Measurements from ENCODE around the gene AP1M1. TPM values are rescaled to one million over a fixed set of nuclear protein-coding genes. Genes with fewer than 3 reads are reported as not detected.

The AP1M1 gene
- total RNA-seq, 4 donors from 2014 or later: 52.0 to 83.0 (median 56.3) TPM

GRCh38 chr19:16233836-16234551 lies 36.3 kb downstream of the AP1M1 start:
- TF ChIP-seq CTCF (IDR thresholded peaks at IDR 0.05): no peak
- TF ChIP-seq POLR2A (IDR thresholded peaks at IDR 0.05): no peak
- Histone ChIP-seq H3K9me3 (no peaks in the 10 kb centered on the region), H3K4me3 (replicated peaks in 1 of 3) (no peak overlapping the region), H3K27me3 (no peaks in the 10 kb centered on the region), H3K27ac (no peak overlapping the region), H3K4me1 (no peaks in the 10 kb centered on the region), H3K36me3 (peaks cover 42 to 50% of the 10 kb centered on the region in 2 donors)
- DNase-seq: no peak
- intact Hi-C loops (cut with DNase I): no loop called here
- 82 to 93% methylated on average over 8 to 14 of the region's 19 CpGs for WGBS, 2 donors

- intact Hi-C loops (cut with DNase I): no loop called here
- WGBS, 2 donors: 92 to 93% methylated on average over 38 to 40 of the region's 41 CpGs
- no peaks in the 10 kb centered on the region for H3K27me3 ChIP-seq
- no peaks in the 10 kb centered on the region for H3K9me3 ChIP-seq
- TF ChIP-seq CTCF (IDR thresholded peaks at IDR 0.05) (no peak), POLR2A (IDR thresholded peaks at IDR 0.05) (no peak)
- peaks cover 36 to 42% of the 10 kb centered on the region in 2 donors for H3K36me3 ChIP-seq
- H3K4me3 ChIP-seq (replicated peaks in 1 of 3): no peak overlapping the region
- no peak for DNase-seq
- H3K4me1 ChIP-seq: no peaks in the 10 kb centered on the region
- H3K27ac ChIP-seq: no peak overlapping the region
These were observed 37.1 kb downstream of the AP1M1 start for GRCh38 chr19:16234552-16235445.

- TF ChIP-seq CTCF (IDR thresholded peaks at IDR 0.05) (no peak), POLR2A (IDR thresholded peaks at IDR 0.05) (no peak)
- intact Hi-C loops (cut with DNase I): no loop called here
- H3K36me3 ChIP-seq: peaks cover 28 to 40% of the 10 kb centered on the region in 2 donors
These were observed 38.3 kb downstream of the AP1M1 start for GRCh38 chr19:16235811-16236652.

DNA sequence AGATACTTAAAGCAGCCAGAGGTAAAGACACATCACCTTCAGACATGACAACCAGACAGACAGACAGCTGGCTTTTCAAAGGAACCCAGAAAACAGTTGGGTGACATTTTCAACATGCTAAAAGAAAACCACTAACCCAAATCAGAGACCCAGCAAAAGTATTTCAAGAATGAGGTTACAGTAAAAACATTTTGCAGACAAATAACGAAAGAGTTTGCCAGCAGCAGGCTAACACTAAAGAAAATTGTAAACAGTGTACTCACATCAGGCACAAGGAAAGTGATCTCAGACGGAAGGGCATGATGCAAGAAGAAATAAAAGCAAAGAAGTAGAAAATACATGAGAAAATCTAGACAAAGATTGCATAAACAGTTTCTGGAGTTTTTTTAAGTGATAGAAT lies 46.4 kb downstream of the AP1M1 start:
- H3K27me3 ChIP-seq: no peaks in the 10 kb centered on the region
- peak overlapping the region in 1 of 3 donors; percentile 3 for H3K27ac ChIP-seq
- no peaks in the 10 kb centered on the region for H3K36me3 ChIP-seq
- TF ChIP-seq POLR2A (IDR thresholded peaks at IDR 0.05) (no peak), CTCF (IDR thresholded peaks at IDR 0.05) (no peak)
- H3K4me3 ChIP-seq (replicated peaks in 1 of 3): no peak overlapping the region
- H3K9me3 ChIP-seq: no peaks in the 10 kb centered on the region
- peaks cover 0 to 17% of the 10 kb centered on the region in 2 donors for H3K4me1 ChIP-seq
- intact Hi-C loops (cut with DNase I): no loop called here
- no peak for DNase-seq
- WGBS, 2 donors: 24 to 25% methylated on average over 2 of the region's 2 CpGs

More at GRCh38 chr19:16235811-16236652, 38.3 kb downstream of the AP1M1 start:
- 89 to 90% methylated on average over 20 to 21 of the region's 21 CpGs for WGBS, 2 donors
- Histone ChIP-seq H3K27me3 (no peaks in the 10 kb centered on the region), H3K27ac (no peak overlapping the region), H3K4me3 (replicated peaks in 1 of 3) (no peak overlapping the region), H3K9me3 (no peaks in the 10 kb centered on the region), H3K4me1 (no peaks in the 10 kb centered on the region)
- no peak for DNase-seq

Measured in thyroid gland (tissue), 4 donors.